H9 (cell line): ENCODE results near the gene MORF4L1. TPM values are rescaled to one million over a fixed set of nuclear protein-coding genes. Genes with fewer than 3 reads are reported as not detected.

Experiments used
- DNase-seq: peaks from one replicate; pipeline ENCODE4 v3.0.0-alpha.2; 2017
- H2AFZ ChIP-seq: one replicate; pipeline ENCODE4 v1.6.1; 2013; ENCODE audit warnings: mild to moderate bottlenecking, low read length, control low read depth, moderate library complexity
- H2AK5ac ChIP-seq: 2 replicates; pipeline ENCODE4 v1.6.1; 2013; ENCODE audit warnings: low read length, control low read depth, mixed read lengths; ENCODE audit not compliant: insufficient read length
- H2BK120ac ChIP-seq: one replicate; pipeline ENCODE4 v1.6.1; 2013; ENCODE audit warnings: low read depth, mild to moderate bottlenecking, low read length, control low read depth, inconsistent platforms; ENCODE audit not compliant: poor library complexity, severe bottlenecking
- H2BK12ac ChIP-seq: 2 replicates; pipeline ENCODE4 v1.6.1; 2013; ENCODE audit warnings: low read length, control low read depth, mixed read lengths, low read depth; ENCODE audit not compliant: insufficient read length
- H2BK15ac ChIP-seq: 2 replicates; pipeline ENCODE4 v1.6.1; 2013; ENCODE audit warnings: low read depth, low read length, control low read depth
- H2BK20ac ChIP-seq: one replicate; pipeline ENCODE4 v1.6.1; 2013; ENCODE audit warnings: low read depth, mild to moderate bottlenecking, low read length, control low read depth, inconsistent platforms; ENCODE audit not compliant: poor library complexity, severe bottlenecking
- H2BK5ac ChIP-seq: 2 replicates; pipeline ENCODE4 v1.6.1; 2013; ENCODE audit warnings: low read length, control low read depth, mixed read lengths; ENCODE audit not compliant: insufficient read length
- H3K14ac ChIP-seq: 2 replicates; pipeline ENCODE4 v1.6.1; 2013; ENCODE audit warnings: low read length, control low read depth; ENCODE audit not compliant: insufficient read depth
- H3K18ac ChIP-seq: 2 replicates; pipeline ENCODE4 v1.6.1; 2013; ENCODE audit warnings: low read depth, mild to moderate bottlenecking, mixed read lengths, low read length, control low read depth; ENCODE audit not compliant: insufficient read length
- H3K23ac ChIP-seq: 2 replicates; pipeline ENCODE4 v1.6.1; 2013; ENCODE audit warnings: low read length, control low read depth, mixed read lengths, low read depth; ENCODE audit not compliant: insufficient read length
- H3K23me2 ChIP-seq: 2 replicates; pipeline ENCODE4 v1.6.1; 2013; ENCODE audit warnings: low read depth, mild to moderate bottlenecking, mixed read lengths, low read length, control low read depth; ENCODE audit not compliant: insufficient read length, poor library complexity, severe bottlenecking
- H3K27ac ChIP-seq: 2 replicates; pipeline ENCODE4 v1.5.1; 2013; ENCODE audit warnings: low read length, control low read depth, mixed read lengths, low read depth; ENCODE audit not compliant: insufficient read length
- H3K27me3 ChIP-seq: 2 replicates; pipeline ENCODE4 v1.6.1; 2013; ENCODE audit warnings: low read length, control low read depth, inconsistent platforms; ENCODE audit not compliant: insufficient read depth
- H3K4ac ChIP-seq: 2 replicates; pipeline ENCODE4 v1.6.1; 2013; ENCODE audit warnings: low read depth, mild to moderate bottlenecking, control low read depth, inconsistent platforms, low read length, moderate library complexity
- H3K4me1 ChIP-seq: 2 replicates; pipeline ENCODE4 v1.6.1; 2013; ENCODE audit warnings: low read length, control low read depth, inconsistent platforms; ENCODE audit not compliant: insufficient read depth
- H3K4me2 ChIP-seq: 2 replicates; pipeline ENCODE4 v1.6.1; 2013; ENCODE audit warnings: low read length, control low read depth, mixed read lengths; ENCODE audit not compliant: insufficient read length, insufficient read depth
- H3K56ac ChIP-seq: 2 replicates; pipeline ENCODE4 v1.6.1; 2013; ENCODE audit warnings: low read depth, mild to moderate bottlenecking, mixed read lengths, low read length, control low read depth; ENCODE audit not compliant: insufficient read length
- H3K79me1 ChIP-seq: 2 replicates; pipeline ENCODE4 v1.6.1; 2013; ENCODE audit warnings: low read depth, mild to moderate bottlenecking, moderate library complexity, low read length, control low read depth, inconsistent platforms; ENCODE audit not compliant: insufficient read depth, poor library complexity, severe bottlenecking
- H3K79me2 ChIP-seq: 2 replicates; pipeline ENCODE4 v1.6.1; 2013; ENCODE audit warnings: low read length, control low read depth, inconsistent platforms; ENCODE audit not compliant: insufficient read depth
- H3K9ac ChIP-seq: 2 replicates; pipeline ENCODE4 v1.6.1; 2013; ENCODE audit warnings: low read length, control low read depth, mixed read lengths; ENCODE audit not compliant: insufficient read length; ENCODE audit errors: extremely low read depth
- H3K9me3 ChIP-seq: one replicate; pipeline ENCODE4 v1.6.1; 2013; ENCODE audit warnings: low read depth, low read length, inconsistent platforms; ENCODE audit not compliant: control insufficient read depth
- H3T11ph ChIP-seq: one replicate; pipeline ENCODE4 v1.6.1; 2013; ENCODE audit warnings: mild to moderate bottlenecking, low read length, control low read depth, inconsistent platforms
- H4K20me1 ChIP-seq: one replicate; pipeline ENCODE4 v1.6.1; 2013; ENCODE audit not compliant: control insufficient read depth, insufficient read length, insufficient read depth
- H4K5ac ChIP-seq: 2 replicates; pipeline ENCODE4 v1.6.1; 2013; ENCODE audit warnings: low read depth, mild to moderate bottlenecking, mixed read lengths, low read length, control low read depth; ENCODE audit not compliant: insufficient read length
- H4K8ac ChIP-seq: replicated peaks from 2 replicates; pipeline ENCODE4 v1.6.1; 2013; ENCODE audit warnings: low read length, control low read depth, mixed read lengths, low read depth; ENCODE audit not compliant: insufficient read length
- H4K91ac ChIP-seq: 2 replicates; pipeline ENCODE4 v1.6.1; 2013; ENCODE audit warnings: low read depth, mild to moderate bottlenecking, moderate library complexity, mixed read lengths, low read length, control low read depth; ENCODE audit not compliant: insufficient read length
- H3K27ac Mint-ChIP-seq, 3 experiments: 2 replicates in 2 of 3; 3 replicates in 1 of 3; pipeline ENCODE4 v1.8.0; 2020 to 2021; ENCODE audit warnings: mixed read lengths in 3 of 3, mild to moderate bottlenecking in 1 of 3, moderate library complexity in 1 of 3
- H3K27me3 Mint-ChIP-seq: 2 replicates; pipeline ENCODE4 v1.8.0; 2021; ENCODE audit warnings: low read depth, mild to moderate bottlenecking, moderate library complexity, mixed read lengths
- H3K36me3 Mint-ChIP-seq, 3 experiments: 2 replicates in 2 of 3; 3 replicates in 1 of 3; pipeline ENCODE4 v1.8.0; 2020 to 2021; ENCODE audit warnings: low read depth in 3 of 3, mixed read lengths in 3 of 3; ENCODE audit not compliant: insufficient read depth in 1 of 3
- H3K4me1 Mint-ChIP-seq, 2 experiments: 2 replicates each; pipeline ENCODE4 v1.8.0; 2020; ENCODE audit warnings: mixed read lengths in 2 of 2
- H3K4me3 Mint-ChIP-seq, 2 experiments: 2 replicates in 1 of 2; 3 replicates in 1 of 2; pipeline ENCODE4 v1.8.0; 2020 to 2021; ENCODE audit warnings: mild to moderate bottlenecking in 2 of 2, mixed read lengths in 2 of 2, moderate library complexity in 1 of 2
- H3K9me3 Mint-ChIP-seq, 2 experiments: 2 replicates in 1 of 2; 3 replicates in 1 of 2; pipeline ENCODE4 v1.8.0; 2020; ENCODE audit warnings: mild to moderate bottlenecking in 2 of 2, mixed read lengths in 2 of 2, moderate library complexity in 1 of 2
- CTCF ChIP-seq: fragments of 200-600 bp; sonication (generic); conservative IDR thresholded peaks from 3 replicates; pipeline ENCODE4 v1.8.0; 2021; ENCODE audit warnings: antibody characterized with exemption, mild to moderate bottlenecking
- whole genome bisulfite sequencing: extraction: QIAGEN DNeasy Blood & Tissue Kit; methylation state at CpG from one replicate; pipeline ENCODE4 v1.1.7; 2013; ENCODE audit warnings: missing lambda C conversion rate, low lambda C conversion rate, mixed read lengths; ENCODE audit not compliant: insufficient read length; ENCODE audit errors: extremely low coverage; 5-methylcytosine and 5-hydroxymethylcytosine counted together
- total RNA-seq: library from RNA; stranded (reverse); gene quantifications from 2 replicates; pipeline ENCODE4 v1.2.1, GENCODE V29; 2021

Gene MORF4L1
- total RNA-seq, 1 experiment from 2014 or later = 544 TPM

- H2BK5ac ChIP-seq = no peak overlapping the region
- no peak overlapping the region for H3K4ac ChIP-seq
- no peak overlapping the region for H3K9ac ChIP-seq
- H3K79me2 ChIP-seq = no peaks in the 10 kb centered on the region
- H2BK15ac ChIP-seq = no peak overlapping the region
- no peaks in the 10 kb centered on the region for H3K9me3 ChIP-seq
- no peak overlapping the region for H4K5ac ChIP-seq
- no peak overlapping the region for H2AK5ac ChIP-seq
- no peak overlapping the region for H3K27ac Mint-ChIP-seq
- H3K27me3 ChIP-seq = no peaks in the 10 kb centered on the region
- H3K4me1 Mint-ChIP-seq = peaks cover 10 to 19% of the 10 kb centered on the region in 2 experiments
- H2BK120ac ChIP-seq = no peak overlapping the region
- H3K23ac ChIP-seq = no peak overlapping the region
- no peak overlapping the region for H3K27ac ChIP-seq
- peaks cover 5% of the 10 kb centered on the region for H3K23me2 ChIP-seq
- peaks cover 2% of the 10 kb centered on the region; the same call in 1 of the 2 replicates for H3K4me1 ChIP-seq
- no peak overlapping the region for H3K56ac ChIP-seq
- no peaks in the 10 kb centered on the region; a peak in 1 of 7 replicates for H3K36me3 Mint-ChIP-seq
- H3K27me3 Mint-ChIP-seq = no peaks in the 10 kb centered on the region
- no peak overlapping the region for H3K18ac ChIP-seq
- no CpG with 5 or more reads among the region's 4 CpGs for WGBS
- no peak overlapping the region for H4K8ac ChIP-seq
- no peak overlapping the region for H2BK20ac ChIP-seq
- no peak for DNase-seq
- H2AFZ ChIP-seq = no peak overlapping the region
- no peak overlapping the region for H2BK12ac ChIP-seq
- no peak overlapping the region for H3K4me3 Mint-ChIP-seq
- peaks cover 0 to 2% of the 10 kb centered on the region in 2 experiments; a peak in 3 of 5 replicates for H3K9me3 Mint-ChIP-seq
- no peak overlapping the region for H3K14ac ChIP-seq
- H3K79me1 ChIP-seq = no peaks in the 10 kb centered on the region
- no peak overlapping the region for H3K4me2 ChIP-seq
- H4K91ac ChIP-seq = no peak overlapping the region
- no peak for TF ChIP-seq CTCF
- H3T11ph ChIP-seq = no peak overlapping the region
- no peaks in the 10 kb centered on the region for H4K20me1 ChIP-seq
These were observed 16.9 kb upstream of the MORF4L1 start for GRCh38 chr15:78855746-78856145.
